NCI-H82 (cell line): ENCODE results near the gene DHRS4L2.
"Not testable (repeated sequence)": the region's sequence is repeated elsewhere in the genome, so short reads cannot be mapped to it uniquely, and the experiment has no call there.

ENCODE experiments used
- DNase-seq: peaks from one replicate; lab custom pipeline; 2025; lab: John Stamatoyannopoulos, UW

The DHRS4L2 gene

GRCh38 chr14:24018978-24019377, 30.2 kb downstream of the DHRS4L2 start:
- DNase-seq, result not testable (repeated sequence)

GRCh38 chr14:24019944-24020343, 31.2 kb downstream of the DHRS4L2 start:
- DNase-seq, result peak; percentile 4

- DNase-seq, result not testable (repeated sequence)
These were observed 31.8 kb downstream of the DHRS4L2 start for GRCh38 chr14:24020520-24020919.

GRCh38 chr14:24024939-24025418, 36.2 kb downstream of the DHRS4L2 start:
- DNase-seq, result not testable (repeated sequence)

- DNase-seq, result not testable (repeated sequence)
These were observed 41.0 kb downstream of the DHRS4L2 start for GRCh38 chr14:24029687-24030086.

- DNase-seq, result not testable (repeated sequence)
These were observed 42.6 kb downstream of the DHRS4L2 start for GRCh38 chr14:24031331-24031730.

- DNase-seq, result no peak
These were observed 44.1 kb downstream of the DHRS4L2 start for GRCh38 chr14:24032727-24033418.

DNA sequence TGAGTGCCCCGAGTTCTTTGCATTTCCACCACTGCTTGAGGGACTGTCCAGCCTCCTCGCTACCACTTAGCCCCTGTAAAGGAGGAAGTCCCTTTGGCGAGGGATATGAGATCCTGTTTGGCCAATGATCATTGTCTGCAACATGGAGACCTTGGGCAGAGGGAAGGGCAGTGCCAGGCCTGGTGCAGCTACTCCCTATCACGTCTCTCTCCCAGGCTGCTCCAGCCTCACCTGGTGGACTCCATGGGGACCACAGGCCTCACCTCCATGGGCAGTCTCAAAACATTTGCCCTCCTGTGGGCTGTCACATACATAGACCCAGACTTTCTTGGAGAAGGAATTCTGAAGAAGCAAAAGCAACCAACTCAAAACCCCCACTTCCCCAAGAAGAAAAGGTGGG, 47.0 kb downstream of the DHRS4L2 start:
- DNase-seq, result not testable (repeated sequence)

- DNase-seq, result peak; percentile 81
These were observed 47.6 kb downstream of the DHRS4L2 start for GRCh38 chr14:24036169-24036962.

GRCh38 chr14:24036963-24037657, 48.4 kb downstream of the DHRS4L2 start:
- DNase-seq, result not testable (repeated sequence)

DNA sequence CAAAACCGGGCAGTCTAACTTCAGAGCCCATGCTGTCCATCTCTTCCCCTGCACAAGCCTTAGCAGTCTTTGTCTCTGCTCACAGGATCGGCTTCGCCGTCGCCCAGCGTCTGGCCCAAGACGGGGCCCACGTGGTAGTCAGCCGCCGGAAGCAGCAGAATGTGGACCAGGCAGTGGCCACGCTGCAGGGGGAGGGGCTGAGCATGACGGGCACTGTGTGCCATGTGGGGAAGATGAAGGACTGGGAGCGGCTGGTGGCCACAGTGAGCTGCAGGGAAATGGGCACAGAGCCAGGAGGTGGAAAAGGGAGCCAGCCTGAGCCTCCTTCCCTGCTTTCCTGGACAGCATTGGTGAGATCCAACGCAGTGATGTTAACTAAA, 48.9 kb downstream of the DHRS4L2 start:
- DNase-seq, result no peak

- DNase-seq, result no peak
These were observed 50.0 kb downstream of the DHRS4L2 start for GRCh38 chr14:24038686-24039085.

- DNase-seq, result no peak
These were observed 52.0 kb downstream of the DHRS4L2 start for GRCh38 chr14:24040692-24041091.

DNA sequence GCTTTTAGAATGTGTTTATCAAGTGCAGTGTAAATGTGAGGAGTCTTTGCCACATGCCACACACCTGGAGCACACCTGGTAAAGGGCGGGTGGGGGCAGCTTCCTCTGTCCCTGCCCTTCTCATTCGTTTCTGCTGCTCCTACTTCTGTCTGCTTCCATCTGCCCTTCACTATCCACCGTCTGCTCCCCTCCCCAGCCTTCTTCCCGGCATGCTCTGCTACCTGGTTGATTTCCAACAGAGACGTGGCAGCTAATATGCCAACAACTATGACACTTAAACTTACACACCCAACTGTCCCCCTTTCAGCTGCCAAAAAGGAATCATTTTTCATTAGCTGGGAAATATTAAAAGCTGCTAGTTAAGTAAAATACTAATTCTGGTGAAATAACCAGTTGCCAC, 54.0 kb downstream of the DHRS4L2 start:
- DNase-seq, result peak; percentile 9

DNA sequence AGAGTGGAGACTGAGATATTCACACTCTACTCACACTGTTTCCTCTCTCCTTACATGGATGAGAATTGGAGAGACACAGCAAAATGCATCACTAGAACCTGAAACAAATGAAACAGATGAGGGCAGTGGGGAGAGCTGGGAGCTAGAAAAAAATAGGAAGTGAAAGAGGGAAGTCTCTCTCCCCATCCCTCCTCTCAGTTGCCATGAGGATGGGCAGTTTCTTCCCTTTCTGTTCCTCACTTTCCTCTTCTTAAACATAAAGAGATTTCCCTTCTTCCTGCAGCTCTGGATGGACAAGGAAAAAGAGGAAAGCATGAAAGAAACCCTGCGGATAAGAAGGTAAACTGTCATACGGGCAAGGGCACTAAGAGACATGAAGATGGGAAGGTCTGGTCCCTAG, 60.3 kb downstream of the DHRS4L2 start:
- not testable (repeated sequence) for DNase-seq

DNA sequence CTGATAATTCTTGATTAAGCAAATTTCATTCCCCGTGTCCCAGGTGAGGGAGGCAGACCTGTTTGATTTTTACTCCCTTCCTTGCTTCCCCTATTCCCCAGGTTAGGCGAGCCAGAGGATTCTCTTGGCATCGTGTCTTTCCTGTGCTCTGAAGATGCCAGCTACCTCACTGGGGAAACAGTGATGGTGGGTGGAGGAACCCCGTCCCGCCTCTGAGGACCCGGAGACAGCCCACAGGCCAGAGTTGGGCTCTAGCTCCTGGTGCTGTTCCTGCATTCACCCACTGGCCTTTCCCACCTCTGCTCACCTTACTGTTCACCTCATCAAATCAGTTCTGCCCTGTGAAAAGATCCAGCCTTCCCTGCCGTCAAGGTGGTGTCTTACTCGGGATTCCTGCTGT, 62.0 kb downstream of the DHRS4L2 start:
- not testable (repeated sequence) for DNase-seq

- DNase-seq, result no peak
These were observed 62.6 kb downstream of the DHRS4L2 start for GRCh38 chr14:24051176-24051788.

- DNase-seq, result peak; percentile 77
These were observed 63.3 kb downstream of the DHRS4L2 start, which contains the start of gene CARMIL3 for GRCh38 chr14:24051789-24052655. CARMIL3 (plus strand) TSS chr14:24052009; CDS start chr14:24052154, 145 bp downstream.

- DNase-seq, result no peak
These were observed 64.2 kb downstream of the DHRS4L2 start for GRCh38 chr14:24052656-24053547.
